SJSA1 (cell line): ENCODE measurements around the gene SYNM. TPM values are rescaled to one million over a fixed set of nuclear protein-coding genes. Genes with fewer than 3 reads are reported as not detected.
A peak's percentile ranks its signal among the peaks of the same experiment; 100 is the strongest.
"Not testable (repeated sequence)": the region's sequence is repeated elsewhere in the genome, so short reads cannot be mapped to it uniquely, and the experiment has no call there.

Source experiments
- DNase-seq, 2 experiments: peaks; one replicate each; pipeline ENCODE4 v3.0.0-alpha.2; 2015 to 2020; ENCODE audit warnings: low spot score in 2 of 2, low read depth in 1 of 2
- H3K27ac ChIP-seq: fragments of 250-450 bp; sonication (Bioruptor Pico); 2 replicates; pipeline ENCODE4 v1.5.1; 2020; ENCODE audit warnings: mild to moderate bottlenecking, moderate library complexity
- H3K27me3 ChIP-seq: fragments of 250-450 bp; sonication (Bioruptor Pico); replicated peaks from 2 replicates; pipeline ENCODE4 v1.5.1; 2020; ENCODE audit warnings: mild to moderate bottlenecking, moderate library complexity
- H3K36me3 ChIP-seq: fragments of 250-450 bp; sonication (Bioruptor Pico); 2 replicates; pipeline ENCODE4 v1.5.1; 2020; ENCODE audit warnings: mild to moderate bottlenecking
- H3K4me1 ChIP-seq: fragments of 250-450 bp; sonication (Bioruptor Pico); replicated peaks from 2 replicates; pipeline ENCODE4 v1.6.1; 2021; ENCODE audit warnings: mild to moderate bottlenecking
- H3K4me3 ChIP-seq: fragments of 250-450 bp; sonication (Bioruptor Pico); 2 replicates; pipeline ENCODE4 v1.5.1; 2020; ENCODE audit warnings: mild to moderate bottlenecking
- H3K9me3 ChIP-seq: fragments of 250-450 bp; sonication (Bioruptor Pico); replicated peaks from 2 replicates; pipeline ENCODE4 v1.5.1; 2020; ENCODE audit warnings: mild to moderate bottlenecking
- total RNA-seq: library from RNA; depleted of rRNA; stranded (reverse); fragments of >200 nt; shearing (Covaris generic); gene quantifications from 2 replicates; pipeline ENCODE4 v1.2.3, GENCODE V29; 2014

The SYNM gene
- total RNA-seq, 1 experiment from 2014 or later: 71.3 TPM

DNA sequence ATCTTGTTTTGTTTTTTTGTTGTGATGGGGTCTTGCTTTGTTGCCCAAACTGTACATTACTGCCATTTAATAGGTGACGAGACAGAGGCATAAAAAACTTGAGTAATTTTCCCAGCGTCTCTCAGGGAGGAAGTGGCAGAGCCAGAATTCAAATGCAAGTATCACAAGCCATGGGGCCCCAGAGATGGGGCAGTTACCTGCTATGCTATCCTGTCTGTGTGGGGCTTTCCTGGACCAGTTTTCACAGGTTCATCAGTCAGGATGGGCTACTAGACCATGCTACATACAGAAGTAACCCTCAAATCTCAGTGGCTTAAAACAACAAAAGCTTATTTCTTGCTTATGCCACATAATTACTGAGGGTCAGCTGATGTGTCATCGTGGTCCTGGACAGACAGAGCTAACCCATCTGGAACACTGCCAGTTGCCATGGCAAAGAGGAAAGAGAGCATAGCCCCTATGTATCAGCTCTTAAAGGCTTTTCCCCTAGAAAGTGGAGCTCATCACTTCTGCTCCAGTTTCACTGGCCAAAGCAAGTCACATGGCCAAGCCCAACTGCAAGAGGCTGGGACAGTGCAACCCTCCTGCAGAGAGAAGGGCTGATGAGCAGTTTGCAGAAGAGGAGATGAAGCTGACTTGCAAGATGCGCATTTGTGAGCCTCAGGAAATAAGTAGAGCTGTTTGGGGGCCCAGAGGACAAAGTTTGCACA lies 31.7 kb upstream of the SYNM start:
- H3K4me3 ChIP-seq: no peak overlapping the region
- H3K36me3 ChIP-seq: no peaks in the 10 kb centered on the region
- H3K9me3 ChIP-seq: no peaks in the 10 kb centered on the region
- H3K27ac ChIP-seq: no peak overlapping the region
- DNase-seq: no peak
- no peaks in the 10 kb centered on the region for H3K27me3 ChIP-seq
- H3K4me1 ChIP-seq: no peaks in the 10 kb centered on the region

DNA sequence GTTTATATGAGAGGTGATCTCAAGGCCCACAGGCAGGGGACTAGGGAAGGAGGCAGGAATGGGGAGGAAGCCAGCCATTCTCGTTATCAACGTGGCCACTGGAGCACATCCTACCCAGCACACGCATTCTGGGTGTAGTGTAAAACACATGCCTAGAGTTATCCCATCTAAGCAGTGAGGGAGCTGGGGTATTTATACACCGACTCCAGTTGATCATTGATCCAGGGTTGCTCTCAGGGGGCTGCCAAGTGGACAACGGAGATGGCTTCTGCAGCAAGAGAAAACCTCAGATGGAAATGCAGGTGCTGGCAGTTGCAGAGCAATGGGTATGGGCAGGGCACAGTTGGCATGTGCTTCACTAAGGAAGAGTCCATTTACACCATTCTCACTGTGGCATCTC lies 30.4 kb upstream of the SYNM start:
- Histone ChIP-seq H3K4me3 (no peak overlapping the region), H3K9me3 (no peaks in the 10 kb centered on the region), H3K4me1 (no peaks in the 10 kb centered on the region), H3K27ac (no peak overlapping the region), H3K27me3 (no peaks in the 10 kb centered on the region), H3K36me3 (no peaks in the 10 kb centered on the region)
- no peak for DNase-seq

DNA sequence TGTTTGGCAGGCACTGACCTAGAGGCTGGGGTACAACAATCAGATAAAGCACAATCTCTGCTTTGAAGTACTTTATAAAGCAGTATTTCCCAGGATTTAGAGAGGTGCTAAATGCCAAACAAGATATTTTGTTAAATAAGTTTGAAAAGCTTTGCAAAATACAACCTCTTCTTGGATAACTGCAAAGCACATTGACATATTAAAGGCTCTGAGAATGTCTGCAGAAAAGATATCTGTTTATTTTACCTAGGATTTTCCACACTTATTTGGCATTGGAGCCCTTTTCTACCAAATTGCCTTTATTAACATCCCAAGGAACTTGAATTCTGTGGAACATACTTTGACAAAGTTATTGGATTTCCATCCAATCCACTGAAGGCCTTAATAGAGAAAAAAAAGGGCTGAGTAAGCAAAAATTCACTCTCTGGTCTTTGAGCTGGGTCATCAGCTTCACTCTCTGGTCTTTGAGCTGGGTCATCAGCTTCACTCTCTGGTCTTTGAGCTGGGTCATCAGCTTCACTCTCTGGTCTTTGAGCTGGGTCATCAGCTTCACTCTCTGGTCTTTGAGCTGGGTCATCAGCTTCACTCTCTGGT lies 29.7 kb upstream of the SYNM start:
- not testable (repeated sequence) for H3K9me3 ChIP-seq, H3K4me1 ChIP-seq, H3K4me3 ChIP-seq, DNase-seq, H3K27me3 ChIP-seq, H3K27ac ChIP-seq, H3K36me3 ChIP-seq

DNA sequence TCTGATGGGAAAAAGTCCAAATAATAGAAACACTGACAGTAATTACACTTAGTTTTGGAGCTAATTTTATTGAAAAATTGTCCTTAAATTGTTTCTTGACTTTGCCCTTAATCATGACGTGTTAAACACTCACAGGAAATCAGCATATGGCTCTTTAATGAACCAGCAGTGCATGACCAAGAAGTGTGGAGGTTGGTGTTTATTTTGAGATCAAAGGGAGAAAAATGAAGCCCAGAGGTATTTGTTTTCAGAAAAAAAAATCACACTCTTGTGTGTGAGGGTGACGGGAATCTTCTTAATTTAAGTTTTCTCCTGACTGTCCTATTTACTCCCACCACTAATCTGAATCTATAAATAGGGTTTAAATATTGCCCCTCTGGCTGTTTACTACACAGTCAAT lies 28.8 kb upstream of the SYNM start:
- no peaks in the 10 kb centered on the region for H3K9me3 ChIP-seq
- H3K27me3 ChIP-seq: no peaks in the 10 kb centered on the region
- no peaks in the 10 kb centered on the region for H3K36me3 ChIP-seq
- no peak overlapping the region for H3K27ac ChIP-seq
- no peaks in the 10 kb centered on the region for H3K4me1 ChIP-seq
- no peak for DNase-seq
- no peak overlapping the region for H3K4me3 ChIP-seq

DNA sequence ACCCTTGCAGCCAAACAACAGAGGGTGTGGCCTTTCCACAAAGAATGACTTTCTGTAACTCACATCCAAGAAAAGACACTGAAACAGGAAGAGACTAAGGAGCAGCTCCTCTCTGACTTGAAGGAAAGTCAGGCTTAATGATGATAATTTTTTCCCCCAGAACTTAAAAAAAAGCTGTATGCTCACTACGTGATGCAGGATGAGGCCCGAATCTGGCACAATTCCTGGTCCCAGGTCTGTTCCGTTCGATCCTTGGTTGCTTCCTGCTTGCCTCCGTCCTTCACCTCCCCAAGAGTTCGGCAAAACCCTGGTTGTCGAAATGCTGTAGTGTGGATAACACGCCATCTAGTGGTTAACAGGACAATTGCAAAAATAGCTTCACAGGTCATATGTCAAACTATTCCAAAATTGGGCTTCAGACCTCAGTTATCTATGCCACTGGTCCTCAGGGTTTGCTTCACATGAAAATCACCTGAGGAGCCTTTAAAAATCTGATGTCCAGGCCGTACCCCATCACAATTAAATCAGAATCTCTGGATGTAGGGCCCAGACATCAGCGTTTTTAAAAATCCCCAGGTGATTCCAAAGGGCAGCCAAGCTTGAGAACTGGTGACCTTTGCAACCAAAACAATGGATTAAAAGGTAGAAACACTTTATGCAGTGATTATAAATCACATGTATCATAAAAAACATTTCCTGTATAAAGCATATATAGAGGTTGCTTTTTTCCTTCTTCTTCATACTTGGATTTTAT lies 28.1 kb upstream of the SYNM start:
- Histone ChIP-seq H3K9me3 (no peaks in the 10 kb centered on the region), H3K4me1 (no peaks in the 10 kb centered on the region), H3K27me3 (no peaks in the 10 kb centered on the region), H3K27ac (peak overlapping the region; percentile 42), H3K4me3 (peak overlapping the region; percentile 13; the same call in 1 of the 2 replicates), H3K36me3 (no peaks in the 10 kb centered on the region)
- DNase-seq: peak; percentile 76 to 85

DNA sequence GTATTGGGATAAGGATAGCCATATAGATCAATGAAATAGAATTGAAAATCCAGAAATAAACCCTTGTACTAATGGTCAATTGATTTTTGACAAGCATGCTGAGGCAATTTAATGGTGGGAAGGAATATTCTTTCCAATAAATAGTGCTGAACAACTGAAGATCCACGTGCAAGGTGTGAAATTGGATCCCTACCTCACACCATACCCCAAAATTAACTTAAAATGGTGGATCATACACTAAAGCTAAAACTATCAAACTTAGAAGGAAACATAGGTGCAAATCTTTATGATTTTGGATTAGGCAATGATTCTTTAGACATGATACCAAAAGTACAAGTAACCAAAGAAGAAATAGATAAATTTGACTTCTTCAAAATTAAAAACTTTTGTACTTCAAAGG lies 22.1 kb upstream of the SYNM start:
- H3K27me3 ChIP-seq: no peaks in the 10 kb centered on the region; the same call in 1 of the 2 replicates
- H3K27ac ChIP-seq: no peak overlapping the region
- no peaks in the 10 kb centered on the region for H3K4me1 ChIP-seq
- DNase-seq: no peak
- no peak overlapping the region for H3K4me3 ChIP-seq
- H3K36me3 ChIP-seq: no peaks in the 10 kb centered on the region
- H3K9me3 ChIP-seq: no peaks in the 10 kb centered on the region

DNA sequence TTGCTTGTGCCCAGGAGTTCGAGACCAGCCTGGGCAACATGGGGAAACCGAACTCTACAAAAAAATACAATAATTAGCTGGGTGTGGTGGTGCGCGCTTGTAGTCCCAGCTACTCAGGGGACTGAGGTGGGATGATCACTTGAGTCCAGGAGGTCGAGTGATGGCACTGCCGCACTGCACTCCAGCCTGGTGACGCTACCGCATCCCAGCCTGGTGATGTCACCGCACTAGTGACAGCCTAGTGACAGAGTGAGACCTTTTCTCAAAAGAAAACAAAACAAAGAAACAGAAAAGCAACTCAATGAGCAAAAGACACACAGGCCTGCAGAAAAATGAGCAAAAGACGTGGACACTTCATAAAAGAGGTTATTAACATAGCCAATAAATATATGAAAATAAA lies 19.9 kb upstream of the SYNM start:
- H3K4me1 ChIP-seq: no peaks in the 10 kb centered on the region
- no peak for DNase-seq
- H3K27me3 ChIP-seq: no peaks in the 10 kb centered on the region; the same call in 1 of the 2 replicates
- no peaks in the 10 kb centered on the region for H3K9me3 ChIP-seq
- no peaks in the 10 kb centered on the region for H3K36me3 ChIP-seq
- H3K27ac ChIP-seq: no peak overlapping the region
- no peak overlapping the region for H3K4me3 ChIP-seq

DNA sequence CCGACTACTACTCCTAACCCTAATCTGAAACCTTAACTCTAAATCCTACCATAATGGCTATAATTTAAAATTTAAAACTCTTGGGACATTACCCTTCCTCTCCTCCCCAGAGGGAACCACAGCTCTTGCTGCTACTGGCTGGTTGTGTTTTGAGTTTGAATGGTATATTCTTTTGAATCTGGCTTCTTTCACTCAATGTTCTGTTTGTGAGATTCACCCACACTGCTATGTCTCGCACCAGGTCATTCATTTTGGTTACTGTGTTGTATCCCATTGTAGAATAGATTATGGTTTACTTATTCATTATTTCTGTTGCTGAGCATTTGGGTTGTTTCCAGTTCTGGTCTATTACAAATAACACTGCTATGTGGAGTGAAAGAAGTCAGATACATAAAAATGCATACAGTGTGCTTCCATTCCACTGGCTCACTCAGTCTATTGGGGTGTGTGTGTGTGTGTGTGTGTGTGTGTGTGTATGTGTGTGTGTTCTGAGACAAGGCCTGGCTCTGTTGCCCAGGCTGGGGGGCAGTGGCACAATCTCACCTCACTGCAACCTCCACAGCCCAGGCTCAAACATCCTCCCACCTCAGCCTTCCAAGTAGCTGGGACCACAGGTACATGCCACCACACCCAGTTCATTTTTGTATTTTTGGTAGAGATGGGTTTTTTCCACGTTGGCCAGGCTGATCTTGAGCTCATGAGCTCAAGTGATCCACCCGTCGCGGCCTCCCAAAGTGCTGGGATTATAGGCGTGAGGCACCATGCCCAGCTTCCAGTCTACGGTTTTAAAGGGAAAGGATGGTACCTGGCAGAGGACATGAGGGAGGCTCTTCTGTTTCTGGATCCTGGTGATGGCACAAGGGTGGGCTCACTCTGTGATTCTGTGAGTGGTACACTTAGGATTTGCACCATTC lies 19.2 kb upstream of the SYNM start:
- no peaks in the 10 kb centered on the region; the same call in 1 of the 2 replicates for H3K27me3 ChIP-seq
- H3K9me3 ChIP-seq: no peaks in the 10 kb centered on the region
- no peak overlapping the region for H3K27ac ChIP-seq
- H3K36me3 ChIP-seq: no peaks in the 10 kb centered on the region
- no peak for DNase-seq
- no peaks in the 10 kb centered on the region for H3K4me1 ChIP-seq
- H3K4me3 ChIP-seq: no peak overlapping the region

DNA sequence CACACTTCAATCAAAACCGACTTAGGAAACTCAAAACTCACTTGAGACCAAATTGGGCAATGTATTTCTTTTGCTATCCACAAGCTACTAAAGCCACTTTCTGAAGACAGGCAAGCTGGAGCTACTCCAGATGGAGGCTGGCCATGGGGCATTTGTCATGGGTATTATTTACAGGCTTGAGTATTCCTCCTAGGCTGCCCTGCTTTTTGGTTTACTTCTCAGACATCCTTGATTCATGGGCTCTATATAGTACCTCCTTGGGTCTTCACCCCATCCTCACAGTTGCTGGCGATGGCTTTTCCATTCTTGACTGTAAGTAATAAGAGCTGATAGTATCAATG lies 18.6 kb upstream of the SYNM start:
- H3K27me3 ChIP-seq: no peaks in the 10 kb centered on the region; the same call in 1 of the 2 replicates
- H3K27ac ChIP-seq: no peak overlapping the region
- no peak for DNase-seq
- H3K36me3 ChIP-seq: no peaks in the 10 kb centered on the region
- no peak overlapping the region for H3K4me3 ChIP-seq
- no peaks in the 10 kb centered on the region for H3K4me1 ChIP-seq
- H3K9me3 ChIP-seq: no peaks in the 10 kb centered on the region

DNA sequence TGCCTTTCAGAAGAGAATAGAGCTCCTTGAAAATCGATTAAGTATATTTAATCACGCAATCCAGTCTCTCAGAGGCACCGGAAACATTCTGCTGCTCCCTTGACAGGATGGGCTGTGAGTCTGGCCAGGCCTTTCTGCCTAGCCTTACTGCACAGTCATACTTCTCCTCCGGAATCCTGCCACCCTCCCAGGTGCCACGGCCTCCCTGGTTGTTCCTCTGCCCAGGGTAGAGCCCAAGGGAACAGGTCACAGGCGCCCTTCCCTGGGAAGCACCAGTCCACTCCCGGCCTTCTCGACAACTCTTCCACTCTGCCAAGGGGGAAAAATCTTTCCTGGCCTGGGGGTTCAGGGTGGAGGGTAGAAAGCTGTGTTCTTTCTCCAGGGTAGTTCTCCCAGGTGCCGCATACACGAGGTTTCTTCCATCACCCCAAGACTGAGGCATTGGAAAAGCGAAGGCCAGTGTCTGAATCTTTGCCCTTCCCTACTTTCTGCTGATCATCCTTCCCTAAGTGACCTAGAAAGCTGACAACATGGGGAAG lies 17.4 kb upstream of the SYNM start:
- DNase-seq: no peak
- 0 out of 2 replicates have a peak, but pooled peaks cover 2% of the 10 kb centered on the region for H3K9me3 ChIP-seq
- H3K4me1 ChIP-seq: no peaks in the 10 kb centered on the region
- H3K27ac ChIP-seq: no peak overlapping the region
- no peak overlapping the region for H3K4me3 ChIP-seq
- no peaks in the 10 kb centered on the region for H3K36me3 ChIP-seq
- no peaks in the 10 kb centered on the region; the same call in 1 of the 2 replicates for H3K27me3 ChIP-seq

DNA sequence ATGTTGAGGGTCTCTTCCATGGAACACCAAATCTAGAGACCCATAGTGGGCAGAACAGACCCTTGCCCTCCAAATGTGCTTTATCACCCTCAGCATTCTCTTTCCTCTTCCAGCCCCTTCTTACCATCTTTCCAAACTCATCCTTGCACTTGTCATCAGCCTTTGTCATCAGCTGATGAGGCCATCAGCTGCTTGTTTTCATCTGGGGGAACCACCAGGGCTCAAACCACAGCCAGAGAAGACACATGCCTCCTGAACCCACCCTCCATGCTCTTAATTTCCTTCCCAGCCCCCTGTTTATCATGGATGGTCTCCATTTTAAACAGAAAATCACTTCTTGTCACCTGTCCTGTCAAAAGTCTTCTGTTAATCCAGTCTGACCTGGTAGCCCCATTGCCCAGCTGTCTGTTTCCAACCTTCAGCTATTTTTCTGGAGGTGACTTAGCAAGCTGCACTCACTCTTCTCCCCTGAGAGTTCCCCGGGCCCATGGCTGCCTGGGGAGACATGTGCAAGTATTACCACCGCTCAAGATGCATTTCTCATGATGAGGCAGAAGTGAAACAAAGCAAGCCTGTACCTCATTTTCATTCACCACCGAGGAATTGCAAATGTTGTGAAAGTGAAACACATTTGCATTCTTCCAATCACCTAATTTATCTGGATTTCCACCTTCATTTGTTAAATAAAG lies 14.7 kb upstream of the SYNM start:
- Histone ChIP-seq H3K36me3 (no peaks in the 10 kb centered on the region), H3K27me3 (no peaks in the 10 kb centered on the region), H3K9me3 (0 out of 2 replicates have a peak, but pooled peaks cover 2% of the 10 kb centered on the region), H3K4me3 (no peak overlapping the region), H3K27ac (no peak overlapping the region), H3K4me1 (no peaks in the 10 kb centered on the region)
- no peak for DNase-seq

DNA sequence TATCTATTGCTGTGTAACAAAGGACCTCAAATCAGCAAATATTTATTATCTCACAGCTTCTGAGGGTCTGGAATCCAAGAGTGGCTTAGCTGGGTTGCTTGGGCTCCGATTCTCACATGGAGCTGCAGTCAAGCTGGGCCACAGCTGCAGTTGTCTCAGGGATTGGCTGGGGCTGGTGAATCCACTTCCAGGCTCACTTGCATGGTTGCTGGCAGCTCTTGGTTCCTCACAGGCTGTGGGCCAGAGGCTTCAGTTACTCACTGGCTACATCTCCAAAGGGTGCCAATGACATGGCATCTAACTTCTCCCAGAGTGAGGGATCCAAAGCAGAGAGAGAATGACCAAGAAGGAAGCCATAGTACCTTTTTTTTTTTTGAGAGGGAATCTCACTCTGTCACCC lies 13.9 kb upstream of the SYNM start:
- H3K9me3 ChIP-seq: 0 out of 2 replicates have a peak, but pooled peaks cover 2% of the 10 kb centered on the region
- H3K4me1 ChIP-seq: no peaks in the 10 kb centered on the region
- H3K27me3 ChIP-seq: no peaks in the 10 kb centered on the region
- DNase-seq: no peak
- H3K4me3 ChIP-seq: no peak overlapping the region
- H3K27ac ChIP-seq: no peak overlapping the region
- no peaks in the 10 kb centered on the region for H3K36me3 ChIP-seq
